Measurements from ENCODE around the gene SSR3. TPM values are rescaled to one million over a fixed set of nuclear protein-coding genes. Genes with fewer than 3 reads are reported as not detected.
A peak's percentile ranks its signal among the peaks of the same experiment; 100 is the strongest.

Gene SSR3
- total RNA-seq, 1 donor from 2014 or later, result 245 TPM

DNA sequence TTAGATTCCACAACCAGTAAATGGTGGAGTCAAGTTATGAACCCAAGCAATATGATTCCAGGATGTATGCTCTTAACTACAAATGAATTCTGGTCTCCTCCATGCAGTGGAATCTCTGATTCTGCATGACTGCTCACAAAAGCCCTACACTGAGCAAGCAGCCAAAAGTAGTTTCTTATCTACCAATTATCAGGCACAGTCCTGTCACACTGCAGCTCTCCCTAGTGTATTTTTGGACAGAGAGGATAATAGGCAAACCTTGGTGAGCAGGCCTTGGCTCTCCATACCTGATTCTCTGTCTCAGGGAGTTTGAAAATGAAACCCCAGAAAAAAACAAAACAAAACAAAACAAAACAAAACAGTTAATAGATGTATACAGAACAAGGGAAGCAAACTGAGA lies 3.5 kb upstream of the SSR3 start:
- FAIRE-seq (no peak), DNase-seq (ENCODE audit: low read depth) (no peak)
- no peak overlapping the region for H3K4me3 ChIP-seq (ENCODE audit: low read depth, low read length)
- H3K27me3 ChIP-seq (ENCODE audit: control insufficient read depth, insufficient read depth, low read length), result no peaks in the 10 kb centered on the region
- H3K36me3 ChIP-seq (ENCODE audit: control insufficient read depth, insufficient read depth, low read length), result no peaks in the 10 kb centered on the region
- TF ChIP-seq, protein P1, sequence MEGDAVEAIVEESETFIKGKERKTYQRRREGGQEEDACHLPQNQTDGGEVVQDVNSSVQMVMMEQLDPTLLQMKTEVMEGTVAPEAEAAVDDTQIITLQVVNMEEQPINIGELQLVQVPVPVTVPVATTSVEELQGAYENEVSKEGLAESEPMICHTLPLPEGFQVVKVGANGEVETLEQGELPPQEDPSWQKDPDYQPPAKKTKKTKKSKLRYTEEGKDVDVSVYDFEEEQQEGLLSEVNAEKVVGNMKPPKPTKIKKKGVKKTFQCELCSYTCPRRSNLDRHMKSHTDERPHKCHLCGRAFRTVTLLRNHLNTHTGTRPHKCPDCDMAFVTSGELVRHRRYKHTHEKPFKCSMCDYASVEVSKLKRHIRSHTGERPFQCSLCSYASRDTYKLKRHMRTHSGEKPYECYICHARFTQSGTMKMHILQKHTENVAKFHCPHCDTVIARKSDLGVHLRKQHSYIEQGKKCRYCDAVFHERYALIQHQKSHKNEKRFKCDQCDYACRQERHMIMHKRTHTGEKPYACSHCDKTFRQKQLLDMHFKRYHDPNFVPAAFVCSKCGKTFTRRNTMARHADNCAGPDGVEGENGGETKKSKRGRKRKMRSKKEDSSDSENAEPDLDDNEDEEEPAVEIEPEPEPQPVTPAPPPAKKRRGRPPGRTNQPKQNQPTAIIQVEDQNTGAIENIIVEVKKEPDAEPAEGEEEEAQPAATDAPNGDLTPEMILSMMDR (IDR thresholded peaks at IDR 0.05; ENCODE audit: insufficient read depth, low read length, severe bottlenecking), result no peak

DNA sequence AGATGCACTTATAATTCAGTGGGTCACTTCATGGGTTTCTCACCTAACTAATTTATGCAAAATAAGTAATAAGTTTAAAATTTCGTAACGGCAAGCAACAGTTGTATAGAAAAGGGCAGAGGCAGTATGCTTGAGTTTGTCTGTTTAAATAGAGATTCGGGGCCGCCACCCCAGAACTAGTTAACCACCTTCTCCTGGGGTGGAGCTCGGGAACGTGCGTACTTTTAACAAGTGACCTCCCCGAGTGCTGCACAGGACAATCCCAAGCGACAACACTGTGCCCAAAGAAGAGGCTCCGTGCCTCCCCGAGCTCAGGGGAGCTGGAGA lies 439 bp downstream of the SSR3 start:
- FAIRE-seq (no peak), DNase-seq (ENCODE audit: low read depth) (no peak)
- H3K27me3 ChIP-seq (ENCODE audit: control insufficient read depth, insufficient read depth, low read length), result no peaks in the 10 kb centered on the region
- H3K4me3 ChIP-seq (ENCODE audit: low read depth, low read length), result peak overlapping the region; percentile 98
- TF ChIP-seq, protein P1 (IDR thresholded peaks at IDR 0.05; ENCODE audit: insufficient read depth, low read length, severe bottlenecking), result no peak
- peaks cover 9% of the 10 kb centered on the region for H3K36me3 ChIP-seq (ENCODE audit: control insufficient read depth, insufficient read depth, low read length)

DNA sequence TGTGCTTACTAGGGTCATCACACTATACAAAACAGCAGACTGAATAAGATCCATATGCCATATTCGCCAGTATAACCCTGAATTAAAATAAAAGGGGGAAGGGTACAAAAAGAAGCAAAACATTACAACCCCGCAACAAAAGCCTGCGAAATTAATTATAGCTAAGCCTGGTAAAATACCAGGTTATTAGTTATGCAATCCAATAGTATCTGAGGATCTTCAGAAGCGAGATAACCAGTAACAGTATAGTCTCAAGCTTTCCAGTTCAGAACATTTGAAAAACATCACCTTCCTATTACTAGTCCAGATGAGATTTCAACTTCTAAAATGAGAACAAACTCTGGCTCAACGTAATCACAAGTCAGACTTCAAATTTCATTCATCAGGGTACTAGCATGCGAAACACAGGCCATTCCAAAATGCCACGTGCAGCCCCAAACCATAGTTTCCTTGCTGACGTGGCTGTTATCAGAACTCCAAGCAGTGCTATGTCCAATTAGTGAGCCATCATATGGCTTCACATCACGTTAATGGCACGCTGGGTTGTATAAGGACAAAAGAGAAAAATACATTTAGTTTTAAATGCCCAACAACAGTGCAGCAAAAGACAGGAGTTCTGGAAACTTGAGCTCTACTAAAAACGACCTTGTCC lies 1.1 kb downstream of the SSR3 start:
- H3K36me3 ChIP-seq (ENCODE audit: control insufficient read depth, insufficient read depth, low read length), result peaks cover 10% of the 10 kb centered on the region
- TF ChIP-seq, protein P1 (IDR thresholded peaks at IDR 0.05; ENCODE audit: insufficient read depth, low read length, severe bottlenecking), result no peak
- H3K4me3 ChIP-seq (ENCODE audit: low read depth, low read length), result peak overlapping the region; percentile 98
- peak; percentile 47 for DNase-seq (ENCODE audit: low read depth)
- H3K27me3 ChIP-seq (ENCODE audit: control insufficient read depth, insufficient read depth, low read length), result no peaks in the 10 kb centered on the region
- FAIRE-seq, result no peak

DNA sequence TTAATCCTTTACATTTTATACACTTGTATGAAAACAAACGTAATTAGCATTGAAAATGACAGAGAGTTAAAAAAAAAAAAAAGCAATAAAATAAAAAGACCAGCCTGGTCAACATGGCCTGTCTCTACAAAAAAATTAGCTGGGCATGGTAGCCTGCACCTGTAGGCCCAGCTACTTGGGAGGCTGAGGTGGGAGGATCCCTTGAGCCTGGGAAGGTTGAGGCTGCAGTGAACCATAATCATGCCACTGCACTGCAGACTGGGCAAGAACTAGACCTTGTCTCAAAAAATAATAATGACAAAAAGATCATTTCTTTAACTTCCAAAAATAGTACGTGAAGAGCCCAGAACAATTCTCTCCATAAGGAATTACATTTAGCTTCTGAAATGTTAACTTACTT lies 1.9 kb downstream of the SSR3 start:
- FAIRE-seq (no peak), DNase-seq (ENCODE audit: low read depth) (no peak)
- TF ChIP-seq, protein P1 (IDR thresholded peaks at IDR 0.05; ENCODE audit: insufficient read depth, low read length, severe bottlenecking), result no peak
- no peak overlapping the region for H3K4me3 ChIP-seq (ENCODE audit: low read depth, low read length)
- H3K27me3 ChIP-seq (ENCODE audit: control insufficient read depth, insufficient read depth, low read length), result no peaks in the 10 kb centered on the region
- H3K36me3 ChIP-seq (ENCODE audit: control insufficient read depth, insufficient read depth, low read length), result peaks cover 11% of the 10 kb centered on the region

DNA sequence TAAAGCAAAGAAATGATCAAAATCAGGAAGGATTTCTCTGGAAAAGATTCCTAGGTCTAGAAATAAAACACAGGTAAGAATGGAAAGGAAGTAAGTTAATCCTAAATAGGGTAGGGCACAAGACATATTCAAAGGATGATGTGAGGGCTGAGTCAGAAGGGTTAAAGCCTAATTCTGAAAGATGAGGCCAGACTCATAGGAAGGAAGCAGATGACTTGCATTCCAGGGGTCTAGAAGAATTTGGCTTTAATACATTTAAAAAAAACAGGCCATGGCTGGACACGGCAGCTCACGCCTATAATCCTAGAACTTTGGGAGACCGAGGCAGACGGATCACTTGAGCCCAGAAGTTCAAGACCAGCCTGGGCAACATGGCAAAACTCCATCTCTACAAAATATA lies 3.2 kb downstream of the SSR3 start:
- FAIRE-seq (no peak), DNase-seq (ENCODE audit: low read depth) (peak; percentile 82)
- H3K4me3 ChIP-seq (ENCODE audit: low read depth, low read length), result no peak overlapping the region
- TF ChIP-seq, protein P1 (IDR thresholded peaks at IDR 0.05; ENCODE audit: insufficient read depth, low read length, severe bottlenecking), result no peak
- no peaks in the 10 kb centered on the region for H3K27me3 ChIP-seq (ENCODE audit: control insufficient read depth, insufficient read depth, low read length)
- peaks cover 15% of the 10 kb centered on the region for H3K36me3 ChIP-seq (ENCODE audit: control insufficient read depth, insufficient read depth, low read length)

DNA sequence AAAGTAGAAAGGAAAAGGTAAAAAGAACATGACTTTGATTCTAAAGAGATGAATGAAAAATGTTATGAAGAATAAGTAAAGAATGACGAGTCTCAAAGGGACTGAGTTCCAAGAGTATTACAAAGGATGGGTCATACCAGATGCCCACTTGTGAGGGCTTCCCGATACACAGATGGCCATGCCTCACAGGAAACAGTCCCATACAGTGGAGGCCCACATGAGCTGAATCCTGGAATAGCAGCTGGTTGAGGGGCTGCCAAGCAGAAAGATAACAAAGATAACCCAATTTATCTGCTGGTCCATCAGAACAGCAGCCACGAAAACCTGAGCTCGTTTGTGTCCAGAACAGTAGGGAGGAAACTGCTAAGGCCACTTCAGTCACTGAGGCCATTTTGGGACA lies 3.7 kb downstream of the SSR3 start:
- DNase-seq (ENCODE audit: low read depth) (no peak), FAIRE-seq (no peak)
- H3K4me3 ChIP-seq (ENCODE audit: low read depth, low read length), result no peak overlapping the region
- H3K27me3 ChIP-seq (ENCODE audit: control insufficient read depth, insufficient read depth, low read length), result no peaks in the 10 kb centered on the region
- TF ChIP-seq, protein P1 (IDR thresholded peaks at IDR 0.05; ENCODE audit: insufficient read depth, low read length, severe bottlenecking), result no peak
- peaks cover 15% of the 10 kb centered on the region for H3K36me3 ChIP-seq (ENCODE audit: control insufficient read depth, insufficient read depth, low read length)

Measured in bronchial epithelial cell (primary cell).